HCT116 (cell line): ENCODE results near the gene FCSK. TPM values are rescaled to one million over a fixed set of nuclear protein-coding genes. Genes with fewer than 3 reads are reported as not detected.

Experiments
- ATAC-seq: fragments of 200-7000 bp; cut with Tn5 transposase; 2 replicates; pipeline ENCODE4 v1.9.1; 2020; ENCODE audit warnings: mild to moderate bottlenecking, moderate library complexity
- BruUV-seq: library from RNA; stranded (reverse); fragments of 400-500 nt; replicated peaks from 2 replicates; lab custom pipeline; 2021; lab: Mats Ljungman, UMichigan
- CTCF ChIA-PET: fragments of 300-600 bp; sonication (Branson Sonifier 250); formaldehyde crosslinking; loops from one replicate; lab custom pipeline; 2021; ENCODE audit warnings: antibody characterized with exemption; lab: Charles Lee
- POLR2A ChIA-PET: fragments of 300-600, 350-600 bp; sonication (Branson Sonifier 250); formaldehyde crosslinking; loops from one replicate; lab custom pipeline; 2021; ENCODE audit warnings: antibody characterized with exemption; lab: Charles Lee
- RAD21 ChIA-PET, 2 experiments: fragments of 300-600 bp; sonication (Branson Sonifier 250); formaldehyde crosslinking; loops; one replicate each; lab custom pipeline; 2023; ENCODE audit warnings: low total read pairs in 2 of 2; ENCODE audit not compliant: uncharacterized antibody in 2 of 2, unreplicated experiment in 2 of 2, low non-redundant PET in 1 of 2; lab: Charles Lee
- DNase-seq: peaks from one replicate; pipeline ENCODE4 v3.0.0-alpha.2; 2010; ENCODE audit warnings: low read depth, low spot score
- H2AFZ ChIP-seq: fragments of 200-600 bp; shearing (Covaris generic), sonication (generic); 2 replicates; pipeline ENCODE4 v1.6.1; 2017; ENCODE audit warnings: low read depth, mixed run types, mixed read lengths, antibody characterized with exemption, low read length; ENCODE audit not compliant: poor library complexity, severe bottlenecking
- H3K27ac ChIP-seq: 2 replicates; pipeline ENCODE4 v1.5.1; 2012; ENCODE audit warnings: low read depth, low read length
- H3K27me3 ChIP-seq: fragments of 200-600 bp; sonication (generic); 2 replicates; pipeline ENCODE4 v1.6.1; 2016; ENCODE audit warnings: mixed run types, low read length, mixed read lengths; ENCODE audit not compliant: insufficient read depth
- H3K36me3 ChIP-seq, 2 experiments: fragments of 200-500 bp in 1 of 2; fragments of 200-600 bp in 1 of 2; sonication (Bioruptor generic) in 1 of 2; sonication (generic) in 1 of 2; 2 replicates each; pipeline versions ENCODE4 v1.5.1 to v1.6.1; 2014 to 2016; ENCODE audit warnings: low read length in 2 of 2, inconsistent platforms in 1 of 2, mixed read lengths in 1 of 2, mixed run types in 1 of 2; ENCODE audit not compliant: insufficient read depth in 2 of 2, control insufficient read depth in 1 of 2
- H3K4me1 ChIP-seq, 2 experiments: fragments of 200-600 bp in 1 of 2; sonication (generic) in 1 of 2; 2 replicates each; pipeline versions ENCODE4 v1.5.1 to v1.6.1; 2012 to 2017; ENCODE audit warnings: low read length in 2 of 2, inconsistent platforms in 1 of 2, mild to moderate bottlenecking in 1 of 2, mixed read lengths in 1 of 2, mixed run types in 1 of 2, moderate library complexity in 1 of 2; ENCODE audit not compliant: insufficient read depth in 2 of 2, control insufficient read depth in 1 of 2
- H3K4me2 ChIP-seq: fragments of 200-600 bp; sonication (generic); 2 replicates; pipeline ENCODE4 v1.6.1; 2017; ENCODE audit warnings: mixed run types, low read length, mixed read lengths
- H3K4me3 ChIP-seq, 2 experiments: fragments of 200-600 bp in 1 of 2; sonication (generic) in 1 of 2; replicated peaks in 1 of 2; 2 replicates each; pipeline ENCODE4 v1.5.1; 2011 to 2016; ENCODE audit warnings: low read length in 2 of 2, control low read depth in 1 of 2, low read depth in 1 of 2, mild to moderate bottlenecking in 1 of 2, mixed read lengths in 1 of 2, mixed run types in 1 of 2
- H3K79me2 ChIP-seq: fragments of 200-600 bp; sonication (generic); 2 replicates; pipeline ENCODE4 v1.6.1; 2017; ENCODE audit warnings: mild to moderate bottlenecking, mixed run types, low read length, moderate library complexity, mixed read lengths; ENCODE audit not compliant: insufficient read depth
- H3K9ac ChIP-seq: fragments of 200-600 bp; sonication (generic); 2 replicates; pipeline ENCODE4 v1.6.1; 2016; ENCODE audit warnings: low read length, mixed read lengths
- H3K9me2 ChIP-seq: fragments of 200-600 bp; sonication (generic), shearing (Covaris generic); 2 replicates; pipeline ENCODE4 v1.6.1; 2017; ENCODE audit warnings: mixed run types, mild to moderate bottlenecking, moderate library complexity; ENCODE audit not compliant: insufficient read depth
- H3K9me3 ChIP-seq, 2 experiments: fragments of 200-500 bp in 1 of 2; fragments of 200-600 bp in 1 of 2; sonication (Bioruptor generic) in 1 of 2; sonication (generic) in 1 of 2; 2 replicates each; pipeline ENCODE4 v1.6.1; 2014 to 2017; ENCODE audit warnings: low read length in 2 of 2, mixed read lengths in 2 of 2, inconsistent platforms in 1 of 2, low read depth in 1 of 2, mild to moderate bottlenecking in 1 of 2, mixed run types in 1 of 2, moderate library complexity in 1 of 2; ENCODE audit not compliant: control insufficient read depth in 1 of 2, insufficient read depth in 1 of 2
- H4K20me1 ChIP-seq: fragments of 200-600 bp; sonication (generic), shearing (Covaris generic); 2 replicates; pipeline ENCODE4 v1.6.1; 2017; ENCODE audit warnings: mixed run types, mild to moderate bottlenecking, moderate library complexity; ENCODE audit not compliant: insufficient read depth
- ATF3 ChIP-seq: IDR thresholded peaks from 2 replicates; pipeline ENCODE4 v1.6.1; 2012
- CTCF ChIP-seq, 3 experiments: fragments of 200-600 bp in 1 of 3; sonication (generic) in 1 of 3; IDR thresholded peaks in 2 of 3; conservative IDR thresholded peaks in 1 of 3; 2 replicates each; pipeline ENCODE4 v1.5.1; 2012 to 2017; ENCODE audit warnings: low read depth in 2 of 3, low read length in 2 of 3, antibody characterized with exemption in 1 of 3, borderline replicate concordance in 1 of 3, control low read depth in 1 of 3, mild to moderate bottlenecking in 1 of 3, mixed read lengths in 1 of 3, mixed run types in 1 of 3, moderate library complexity in 1 of 3; ENCODE audit not compliant: insufficient read depth in 1 of 3
- ELF1 ChIP-seq: IDR thresholded peaks from 2 replicates; pipeline ENCODE4 v1.6.1; 2012; ENCODE audit warnings: low read depth, borderline replicate concordance
- EZH2 ChIP-seq: fragments of 200-600 bp; sonication (generic); IDR thresholded peaks from 2 replicates; pipeline ENCODE4 v1.6.1; 2017; ENCODE audit warnings: antibody characterized with exemption, mixed run types
- EZH2phosphoT487 ChIP-seq: fragments of 200-600 bp; IDR thresholded peaks from 2 replicates; pipeline ENCODE4 v1.6.1; 2018; ENCODE audit warnings: antibody characterized with exemption, borderline replicate concordance
- FOSL1 ChIP-seq: IDR thresholded peaks from 2 replicates; pipeline ENCODE4 v1.6.1; 2012; ENCODE audit warnings: low read depth
- JUND ChIP-seq: IDR thresholded peaks from 2 replicates; pipeline ENCODE4 v1.6.1; 2012
- POLR2A ChIP-seq: IDR thresholded peaks from 2 replicates; pipeline ENCODE4 v1.7.0; 2011; ENCODE audit warnings: borderline replicate concordance; ENCODE audit not compliant: insufficient read depth, insufficient read length; ENCODE audit errors: extremely low read depth
- RAD21 ChIP-seq: IDR thresholded peaks from 2 replicates; pipeline ENCODE4 v1.6.1; 2012; ENCODE audit warnings: low read depth, mild to moderate bottlenecking
- SIN3A ChIP-seq: IDR thresholded peaks from 2 replicates; pipeline ENCODE4 v1.6.1; 2012; ENCODE audit warnings: low read depth
- SP1 ChIP-seq: IDR thresholded peaks from 2 replicates; pipeline ENCODE4 v1.6.1; 2012; ENCODE audit warnings: low read depth
- SRF ChIP-seq: IDR thresholded peaks from 2 replicates; pipeline ENCODE4 v1.6.1; 2012; ENCODE audit warnings: low read depth
- ZFX ChIP-seq: fragments of 450-650 bp; IDR thresholded peaks from 2 replicates; pipeline ENCODE4 v1.6.1; 2017
- intact Hi-C: fragments of 100-400 bp; cut with micrococcal nuclease; formaldehyde crosslinking; loops from 2 replicates; pipeline ENCODE4 v1.10.0; 2022
- total RNA-seq: library from RNA; stranded (reverse); gene quantifications from one replicate; pipeline ENCODE4 v1.2.1, GENCODE V29; 2021; ENCODE audit not compliant: unreplicated experiment
- TF ChIP-seq, protein P1 (sequence below): IDR thresholded peaks from 2 replicates; pipeline ENCODE4 v1.6.1; 2012; ENCODE audit warnings: low read depth

The FCSK gene
- total RNA-seq, 1 experiment from 2014 or later = 17.1 TPM

GRCh38 chr16:70444249-70445063 is 9.9 kb upstream of the FCSK start:
- Histone ChIP-seq H3K9me2 (no peaks in the 10 kb centered on the region), H3K79me2 (no peaks in the 10 kb centered on the region), H3K9ac (no peak overlapping the region), H3K9me3 (no peaks in the 10 kb centered on the region), H3K4me3 (no peak overlapping the region), H3K4me1 (peaks cover 4 to 7% of the 10 kb centered on the region in 2 experiments; a peak in 3 of 4 replicates), H3K36me3 (no peaks in the 10 kb centered on the region), H3K4me2 (no peak overlapping the region), H3K27me3 (no peaks in the 10 kb centered on the region), H2AFZ (no peak overlapping the region), H4K20me1 (no peaks in the 10 kb centered on the region), H3K27ac (no peak overlapping the region)
- ATAC-seq (no peak), DNase-seq (no peak)
- ChIA-PET CTCF (no interaction called here), POLR2A (no interaction called here), RAD21 (no interaction called here)
- no TSS peak for BruUV-seq
- intact Hi-C loops = no loop called here
- no peak for TF ChIP-seq SP1
- no peak for TF ChIP-seq EZH2phosphoT487
- no peak for TF ChIP-seq SIN3A
- no peak for TF ChIP-seq EZH2

- POLR2A ChIA-PET = no interaction called here
- Histone ChIP-seq H3K4me2 (no peak overlapping the region), H3K79me2 (no peaks in the 10 kb centered on the region), H4K20me1 (no peaks in the 10 kb centered on the region), H3K4me3 (no peak overlapping the region), H2AFZ (no peak overlapping the region), H3K9me3 (no peaks in the 10 kb centered on the region), H3K9me2 (no peaks in the 10 kb centered on the region), H3K27ac (no peak overlapping the region), H3K9ac (no peak overlapping the region), H3K36me3 (no peaks in the 10 kb centered on the region), H3K4me1 (no peaks in the 10 kb centered on the region), H3K27me3 (no peaks in the 10 kb centered on the region)
- RAD21 ChIA-PET = no interaction called here
- no peak for ATAC-seq
- CTCF ChIA-PET = no interaction called here
- TF ChIP-seq POLR2A (no peak), JUND (no peak), EZH2phosphoT487 (no peak), ZFX (no peak), FOSL1 (no peak), EZH2 (no peak), SP1 (no peak), ELF1 (no peak), CTCF (IDR thresholded peaks at IDR 0.05 in 2 of 3, conservative IDR thresholded peaks at IDR 0.05 in 1 of 3; ENCODE audit: borderline replicate concordance in 1 of 3, insufficient read depth in 1 of 3, low read depth in 2 of 3, low read length in 2 of 3) (no peak), ATF3 (no peak), SRF (no peak), RAD21 (no peak)
- TF ChIP-seq, protein P1, sequence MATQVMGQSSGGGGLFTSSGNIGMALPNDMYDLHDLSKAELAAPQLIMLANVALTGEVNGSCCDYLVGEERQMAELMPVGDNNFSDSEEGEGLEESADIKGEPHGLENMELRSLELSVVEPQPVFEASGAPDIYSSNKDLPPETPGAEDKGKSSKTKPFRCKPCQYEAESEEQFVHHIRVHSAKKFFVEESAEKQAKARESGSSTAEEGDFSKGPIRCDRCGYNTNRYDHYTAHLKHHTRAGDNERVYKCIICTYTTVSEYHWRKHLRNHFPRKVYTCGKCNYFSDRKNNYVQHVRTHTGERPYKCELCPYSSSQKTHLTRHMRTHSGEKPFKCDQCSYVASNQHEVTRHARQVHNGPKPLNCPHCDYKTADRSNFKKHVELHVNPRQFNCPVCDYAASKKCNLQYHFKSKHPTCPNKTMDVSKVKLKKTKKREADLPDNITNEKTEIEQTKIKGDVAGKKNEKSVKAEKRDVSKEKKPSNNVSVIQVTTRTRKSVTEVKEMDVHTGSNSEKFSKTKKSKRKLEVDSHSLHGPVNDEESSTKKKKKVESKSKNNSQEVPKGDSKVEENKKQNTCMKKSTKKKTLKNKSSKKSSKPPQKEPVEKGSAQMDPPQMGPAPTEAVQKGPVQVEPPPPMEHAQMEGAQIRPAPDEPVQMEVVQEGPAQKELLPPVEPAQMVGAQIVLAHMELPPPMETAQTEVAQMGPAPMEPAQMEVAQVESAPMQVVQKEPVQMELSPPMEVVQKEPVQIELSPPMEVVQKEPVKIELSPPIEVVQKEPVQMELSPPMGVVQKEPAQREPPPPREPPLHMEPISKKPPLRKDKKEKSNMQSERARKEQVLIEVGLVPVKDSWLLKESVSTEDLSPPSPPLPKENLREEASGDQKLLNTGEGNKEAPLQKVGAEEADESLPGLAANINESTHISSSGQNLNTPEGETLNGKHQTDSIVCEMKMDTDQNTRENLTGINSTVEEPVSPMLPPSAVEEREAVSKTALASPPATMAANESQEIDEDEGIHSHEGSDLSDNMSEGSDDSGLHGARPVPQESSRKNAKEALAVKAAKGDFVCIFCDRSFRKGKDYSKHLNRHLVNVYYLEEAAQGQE = no peak
- no TSS peak for BruUV-seq
- no peak for DNase-seq
- intact Hi-C loops = no loop called here
Measured at GRCh38 chr16:70448075-70448474, 6.3 kb upstream of the FCSK start.
